ENCODE data around the gene PSD4. TPM values are rescaled to one million over a fixed set of nuclear protein-coding genes. Genes with fewer than 3 reads are reported as not detected.

The PSD4 gene
- total and polyA plus RNA-seq, 10 donors, result 43.9 to 154 (median 88.1) TPM

- no peak overlapping the region for H3K27ac ChIP-seq
- H3K4me3 ChIP-seq, result no peak overlapping the region
- TF ChIP-seq POLR2AphosphoS5 (IDR thresholded peaks at IDR 0.05), result no peak
- TF ChIP-seq POLR2A (IDR thresholded peaks at IDR 0.05), result no peak
- no peak for TF ChIP-seq CTCF (IDR thresholded peaks at IDR 0.05 in 8 of 11, conservative IDR thresholded peaks at IDR 0.05 in 3 of 11)
- intact Hi-C loops (cut with DNase I; ENCODE audit: low total_unique reads), result loop anchor here (10.0 kb wide), 1 partner anchor 53 kb away; no protein-coding TSS in a partner anchor
- no peaks in the 10 kb centered on the region for H3K9me3 ChIP-seq
- H3K4me1 ChIP-seq, result peaks cover 0 to 21% (median 3%) of the 10 kb centered on the region in 6 donors
- H3K27me3 ChIP-seq (replicated peaks in 1 of 7), result peaks cover 0 to 7% (median 0%) of the 10 kb centered on the region in 7 donors
- H3K36me3 ChIP-seq, result peaks cover 0 to 32% (median 0%) of the 10 kb centered on the region in 6 donors
- no peak for DNase-seq
- WGBS, 5 donors, result 74 to 77% (median 76%) methylated on average over 7 of the region's 7 CpGs
Measured at GRCh38 chr2:113257516-113258264, 83.9 kb downstream of the PSD4 start.

- intact Hi-C loops (cut with DNase I; ENCODE audit: low total_unique reads), result loop anchor here (10.0 kb wide), 1 partner anchor 54 kb away; no protein-coding TSS in a partner anchor
- peaks cover 0 to 7% (median 0%) of the 10 kb centered on the region in 7 donors for H3K27me3 ChIP-seq (replicated peaks in 1 of 7)
- no peak for DNase-seq
- no peak for TF ChIP-seq CTCF (IDR thresholded peaks at IDR 0.05 in 8 of 11, conservative IDR thresholded peaks at IDR 0.05 in 3 of 11)
- no peak for TF ChIP-seq POLR2AphosphoS5 (IDR thresholded peaks at IDR 0.05)
- no peak for TF ChIP-seq POLR2A (IDR thresholded peaks at IDR 0.05)
- peaks cover 0 to 21% (median 3%) of the 10 kb centered on the region in 6 donors for H3K4me1 ChIP-seq
- WGBS, 5 donors, result 80 to 95% (median 90%) methylated on average over 6 of the region's 6 CpGs
- peaks cover 0 to 32% (median 0%) of the 10 kb centered on the region in 6 donors for H3K36me3 ChIP-seq
- H3K27ac ChIP-seq, result no peak overlapping the region
- no peak overlapping the region for H3K4me3 ChIP-seq
- H3K9me3 ChIP-seq, result no peaks in the 10 kb centered on the region
Measured at GRCh38 chr2:113258471-113259147, 84.8 kb downstream of the PSD4 start.

Other genes starting within 250 kb of the PSD4 start
- not detected for gene IL36G, start 196.0 kb upstream of the PSD4 start, total RNA-seq
- under 1 TPM in 1 of 3 donors, not detected in 2; 0.09 TPM for gene IL36G, start 196.0 kb upstream of the PSD4 start, polyA plus RNA-seq
- not detected for gene IL36A, start 168.5 kb upstream of the PSD4 start, total RNA-seq
- under 1 TPM in 1 of 3 donors, not detected in 2; 0.26 TPM for gene IL36A, start 168.5 kb upstream of the PSD4 start, polyA plus RNA-seq
- not detected for gene IL36B, start 121.1 kb upstream of the PSD4 start, total RNA-seq
- gene IL36B, start 121.1 kb upstream of the PSD4 start, polyA plus RNA-seq, result not detected
- not detected for gene IL36RN, start 114.8 kb upstream of the PSD4 start, total RNA-seq
- not detected for gene IL36RN, start 114.8 kb upstream of the PSD4 start, polyA plus RNA-seq
- not detected for gene IL1F10, start 106.0 kb upstream of the PSD4 start, total RNA-seq
- gene IL1F10, start 106.0 kb upstream of the PSD4 start, polyA plus RNA-seq, result not detected
- gene IL1RN, start 46.4 kb upstream of the PSD4 start, total RNA-seq, result 10 to 100 TPM in 6 of 7 donors, 1 to 10 TPM in 1; 6.3 to 53.9 (median 21.2) TPM
- 10 to 100 TPM in 1 of 3 donors, 1 to 10 TPM in 2; 1.9 to 11.1 (median 5.9) TPM for gene IL1RN, start 46.4 kb upstream of the PSD4 start, polyA plus RNA-seq
- 1 to 10 TPM in 4 of 7 donors, under 1 TPM in 3; 0.09 to 2.8 (median 1.1) TPM for gene PAX8, start 105.0 kb downstream of the PSD4 start, total RNA-seq
- 1 to 10 TPM in 1 of 3 donors, under 1 TPM in 2; 0.06 to 1.4 (median 0.08) TPM for gene PAX8, start 105.0 kb downstream of the PSD4 start, polyA plus RNA-seq